GM21737 (cell line): ENCODE measurements around the gene KRI1.
"Not testable (repeated sequence)": the region's sequence is repeated elsewhere in the genome, so short reads cannot be mapped to it uniquely, and the experiment has no call there.

Source experiments
- ATAC-seq: cut with Tn5 transposase; IDR thresholded peaks from one replicate; pipeline ENCODE4 v1.9.1; 2021; ENCODE audit warnings: mild to moderate bottlenecking, moderate library complexity; ENCODE audit not compliant: unreplicated experiment

KRI1 gene

GRCh38 chr19:10551006-10551405 is 14.8 kb downstream of the KRI1 start:
- ATAC-seq = not testable (repeated sequence)

- no peak for ATAC-seq
These were observed 15.5 kb downstream of the KRI1 start for GRCh38 chr19:10550336-10550735.

DNA sequence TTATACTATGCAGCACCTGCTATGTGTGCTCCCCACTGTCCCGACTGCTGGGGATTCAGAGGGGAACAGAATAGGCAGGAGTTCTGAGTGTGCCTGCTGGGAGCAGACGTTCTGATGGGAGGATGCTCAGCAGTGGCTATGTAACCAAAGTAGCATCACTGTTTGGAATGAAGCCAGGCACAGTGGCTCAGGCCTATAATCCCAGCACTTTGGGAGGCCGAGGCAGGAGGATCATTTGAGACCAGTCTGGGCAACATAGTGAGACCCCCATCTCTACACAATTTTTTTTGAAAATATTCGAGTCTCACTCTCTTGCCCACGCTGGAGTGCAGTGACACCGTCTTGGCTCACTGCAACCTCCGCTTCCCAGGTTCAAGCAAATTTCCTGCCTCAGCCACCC is 16.1 kb downstream of the KRI1 start:
- ATAC-seq = no peak

DNA sequence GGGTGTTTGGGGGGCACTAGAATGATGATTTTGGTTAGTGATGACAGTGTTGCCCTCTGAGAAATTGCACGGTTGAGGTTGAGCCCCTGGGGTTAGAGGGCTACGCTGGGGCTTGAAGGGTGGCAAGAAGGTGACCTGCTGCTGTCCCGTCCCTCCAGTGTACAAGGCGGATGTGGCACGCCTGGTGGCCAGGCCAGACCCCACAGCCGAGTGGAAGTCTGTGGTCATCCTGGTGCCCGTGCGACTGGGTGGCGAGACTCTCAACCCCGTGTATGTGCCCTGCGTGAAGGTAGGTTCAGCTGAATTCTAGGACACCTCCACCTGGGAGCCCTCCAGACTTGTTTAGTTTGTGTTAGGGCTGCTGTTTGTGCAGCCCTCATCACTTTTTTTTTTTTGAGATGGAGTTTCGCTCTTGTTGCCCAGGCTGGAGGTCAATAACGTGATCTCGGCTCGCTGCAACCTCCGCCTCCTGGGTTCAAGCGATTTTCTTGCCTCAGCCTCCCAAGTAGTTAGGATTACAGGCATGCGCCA is 17.0 kb downstream of the KRI1 start:
- no peak for ATAC-seq

DNA sequence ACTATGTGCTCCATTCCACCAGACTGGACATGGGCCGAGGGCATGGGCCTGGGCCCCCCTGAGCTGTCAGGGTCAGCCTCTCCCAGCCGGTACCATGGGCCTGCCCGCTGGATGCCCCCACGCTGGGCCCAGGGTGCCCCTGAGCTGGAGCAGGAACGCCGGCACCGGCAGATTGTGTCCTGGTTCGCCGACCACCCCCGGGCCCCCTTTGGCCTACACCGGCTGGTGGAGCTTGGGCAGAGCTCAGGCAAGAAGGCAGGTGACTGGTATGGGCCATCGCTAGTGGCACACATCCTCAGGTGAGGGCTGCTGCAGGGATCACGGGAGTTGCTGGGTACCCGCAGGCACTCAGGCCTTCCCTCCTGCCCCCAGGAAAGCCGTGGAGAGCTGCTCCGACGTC is 19.0 kb downstream of the KRI1 start:
- ATAC-seq = no peak

DNA sequence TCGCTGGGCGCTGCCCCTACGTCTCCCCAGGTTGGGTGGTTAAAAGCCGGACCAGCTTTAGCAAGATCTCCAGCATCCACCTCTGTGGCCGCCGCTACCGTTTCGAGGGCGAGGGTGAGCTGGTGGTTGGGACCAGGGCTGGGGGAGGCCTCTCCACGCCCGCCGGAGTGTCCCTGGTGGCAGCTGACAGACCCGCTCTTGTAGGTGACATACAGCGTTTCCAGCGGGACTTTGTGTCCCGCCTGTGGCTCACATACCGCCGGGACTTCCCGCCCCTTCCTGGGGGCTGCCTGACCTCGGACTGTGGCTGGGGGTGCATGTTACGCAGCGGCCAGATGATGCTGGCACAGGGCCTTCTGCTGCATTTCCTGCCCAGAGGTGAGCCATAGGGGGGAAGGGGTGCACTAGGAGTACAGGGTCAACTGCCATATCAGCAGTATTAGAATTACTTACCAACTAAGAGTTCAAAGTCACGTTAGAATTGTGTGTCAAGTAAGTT is 21.0 kb downstream of the KRI1 start:
- ATAC-seq = no peak

- ATAC-seq = no peak
These were observed 21.5 kb downstream of the KRI1 start for GRCh38 chr19:10544242-10544752.

GRCh38 chr19:10543420-10544241 is 22.2 kb downstream of the KRI1 start, which contains the start of gene ATG4D:
ATG4D (plus strand) TSS chr19:10543904; CDS start chr19:10544091, 187 bp downstream.
- peak; percentile 66 for ATAC-seq

DNA sequence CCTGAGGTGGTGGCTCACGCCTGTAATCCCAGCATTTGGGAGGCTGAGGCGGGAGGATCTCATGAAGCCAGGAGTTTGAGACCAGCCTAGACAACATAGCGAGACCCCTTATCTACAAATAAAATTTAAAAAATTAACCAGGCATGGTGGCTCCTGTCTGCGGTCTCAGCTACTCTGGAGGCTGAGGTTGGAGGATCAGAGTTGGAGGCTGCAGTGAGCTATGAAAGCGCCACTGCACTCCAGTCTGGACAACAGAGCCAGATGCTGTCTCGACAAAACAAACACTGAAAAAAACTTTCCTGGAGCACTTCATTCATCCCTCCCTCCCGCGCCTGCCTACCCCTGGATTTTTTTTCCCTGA is 22.8 kb downstream of the KRI1 start:
- ATAC-seq = no peak

DNA sequence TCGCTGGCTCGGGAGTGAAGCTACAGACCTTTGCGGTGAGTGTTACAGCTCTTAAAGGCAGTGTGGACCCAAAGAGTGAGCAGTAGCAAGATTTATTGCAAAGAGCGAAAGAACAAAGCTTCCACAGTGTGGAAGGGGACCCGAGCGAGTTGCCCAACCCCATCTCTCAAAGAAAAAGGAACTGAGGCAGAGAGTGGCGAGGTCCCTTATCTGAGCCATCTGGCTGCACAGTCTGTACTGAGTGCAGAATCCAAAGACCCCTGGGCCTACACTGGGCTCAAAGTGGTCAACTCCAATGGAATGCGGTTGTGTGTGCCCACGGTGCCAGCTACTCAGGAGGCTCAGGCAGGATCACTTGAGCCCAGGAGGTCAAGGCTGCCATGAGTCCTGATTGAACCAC is 26.8 kb downstream of the KRI1 start:
- not testable (repeated sequence) for ATAC-seq

GRCh38 chr19:10538204-10538983 is 27.4 kb downstream of the KRI1 start:
- no peak for ATAC-seq

- ATAC-seq = no peak
These were observed 28.1 kb downstream of the KRI1 start for GRCh38 chr19:10537668-10538067.

GRCh38 chr19:10535613-10536012 is 30.2 kb downstream of the KRI1 start:
- no peak for ATAC-seq

GRCh38 chr19:10533646-10534386 is 32.0 kb downstream of the KRI1 start:
- no peak for ATAC-seq

DNA sequence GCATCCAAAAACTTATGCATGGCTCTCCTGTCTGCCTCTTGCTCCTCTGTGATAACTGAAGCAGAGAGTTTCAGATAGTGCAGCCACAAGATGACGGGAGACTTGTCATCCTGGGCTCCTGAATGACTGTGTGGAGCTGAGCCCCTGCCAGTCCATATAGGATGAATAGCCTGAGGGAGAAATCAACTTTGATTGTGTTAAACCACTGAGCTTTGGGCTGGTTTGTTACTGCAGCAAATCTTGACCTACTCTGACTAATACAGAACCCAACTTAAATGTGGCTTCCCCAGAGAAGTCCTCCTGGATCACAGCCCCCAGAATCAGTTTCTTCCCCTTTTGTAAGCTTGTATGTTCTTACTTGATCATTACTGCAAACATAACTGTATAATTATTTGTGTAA is 33.4 kb downstream of the KRI1 start:
- ATAC-seq = no peak

GRCh38 chr19:10526887-10527286 is 38.9 kb downstream of the KRI1 start:
- not testable (repeated sequence) for ATAC-seq

GRCh38 chr19:10525636-10526035 is 40.2 kb downstream of the KRI1 start:
- no peak for ATAC-seq

DNA sequence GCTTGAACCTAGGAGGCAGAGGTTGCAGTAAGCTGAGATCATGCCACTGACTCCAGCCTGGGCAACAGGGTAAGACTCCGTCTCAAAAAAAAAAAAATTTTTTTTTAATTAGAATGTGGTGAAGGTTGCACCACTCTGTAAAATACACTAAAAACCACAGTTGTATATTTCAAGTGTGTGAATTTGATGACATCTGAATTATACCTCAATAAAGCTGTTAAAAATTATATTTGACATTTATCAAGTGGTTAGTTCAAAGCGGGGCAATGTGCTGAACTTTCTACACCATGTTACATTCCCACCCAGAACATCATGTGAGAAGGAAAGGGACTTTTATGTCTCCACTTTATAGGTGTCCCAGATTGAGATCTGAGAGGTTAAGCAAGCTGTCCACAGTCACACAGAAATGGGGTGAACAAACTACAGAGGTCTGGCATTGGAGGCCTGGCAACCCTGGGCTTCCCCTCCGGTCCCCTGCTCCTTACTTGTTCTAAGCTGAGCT is 42.6 kb downstream of the KRI1 start:
- no peak for ATAC-seq

GRCh38 chr19:10521461-10522171 is 44.2 kb downstream of the KRI1 start:
- no peak for ATAC-seq
